Neutrophil (primary cell): Measurements from ENCODE around the gene ADAMTS17.

Experiments used
- H3K27ac ChIP-seq: fragments of 200-600 bp; sonication (generic); 2 replicates; pipeline ENCODE4 v1.5.1; 2016; ENCODE audit warnings: mild to moderate bottlenecking, moderate library complexity
- H3K27me3 ChIP-seq: fragments of 200-600 bp; sonication (generic); 2 replicates; pipeline ENCODE4 v1.6.0; 2016; ENCODE audit warnings: mild to moderate bottlenecking
- H3K36me3 ChIP-seq: fragments of 200-600 bp; sonication (generic); 2 replicates; pipeline ENCODE4 v1.5.1; 2017
- H3K4me1 ChIP-seq, 2 experiments: fragments of 200-600 bp in 1 of 2; sonication (generic) in 1 of 2; 1 replicate in 1 of 2; 2 replicates in 1 of 2; pipeline versions ENCODE4 v1.5.1 to v1.6.1; 2013 to 2016; ENCODE audit warnings: low read depth in 1 of 2, low read length in 1 of 2, mild to moderate bottlenecking in 1 of 2, moderate library complexity in 1 of 2; ENCODE audit not compliant: control insufficient read depth in 1 of 2, insufficient read depth in 1 of 2
- H3K4me3 ChIP-seq, 2 experiments: fragments of 200-600 bp in 1 of 2; sonication (generic) in 1 of 2; 1 replicate in 1 of 2; 2 replicates in 1 of 2; pipeline ENCODE4 v1.5.1; 2013 to 2016; ENCODE audit warnings: low read depth in 1 of 2, low read length in 1 of 2, mild to moderate bottlenecking in 1 of 2, moderate library complexity in 1 of 2
- H3K9me3 ChIP-seq: fragments of 200-600 bp; sonication (generic); 2 replicates; pipeline ENCODE4 v1.5.1; 2016
- TF ChIP-seq, protein P1 (sequence below): fragments of 200-600 bp; sonication (generic); IDR thresholded peaks from 2 replicates; pipeline ENCODE4 v1.5.1; 2016; ENCODE audit warnings: antibody characterized with exemption

ADAMTS17 gene

GRCh38 chr15:100334905-100335304, 6.9 kb downstream of the ADAMTS17 start:
- Histone ChIP-seq H3K27me3 (peaks cover 100% of the 10 kb centered on the region), H3K4me3 (no peak overlapping the region), H3K27ac (no peak overlapping the region), H3K9me3 (no peaks in the 10 kb centered on the region), H3K36me3 (no peaks in the 10 kb centered on the region), H3K4me1 (no peaks in the 10 kb centered on the region)
- TF ChIP-seq, protein P1, sequence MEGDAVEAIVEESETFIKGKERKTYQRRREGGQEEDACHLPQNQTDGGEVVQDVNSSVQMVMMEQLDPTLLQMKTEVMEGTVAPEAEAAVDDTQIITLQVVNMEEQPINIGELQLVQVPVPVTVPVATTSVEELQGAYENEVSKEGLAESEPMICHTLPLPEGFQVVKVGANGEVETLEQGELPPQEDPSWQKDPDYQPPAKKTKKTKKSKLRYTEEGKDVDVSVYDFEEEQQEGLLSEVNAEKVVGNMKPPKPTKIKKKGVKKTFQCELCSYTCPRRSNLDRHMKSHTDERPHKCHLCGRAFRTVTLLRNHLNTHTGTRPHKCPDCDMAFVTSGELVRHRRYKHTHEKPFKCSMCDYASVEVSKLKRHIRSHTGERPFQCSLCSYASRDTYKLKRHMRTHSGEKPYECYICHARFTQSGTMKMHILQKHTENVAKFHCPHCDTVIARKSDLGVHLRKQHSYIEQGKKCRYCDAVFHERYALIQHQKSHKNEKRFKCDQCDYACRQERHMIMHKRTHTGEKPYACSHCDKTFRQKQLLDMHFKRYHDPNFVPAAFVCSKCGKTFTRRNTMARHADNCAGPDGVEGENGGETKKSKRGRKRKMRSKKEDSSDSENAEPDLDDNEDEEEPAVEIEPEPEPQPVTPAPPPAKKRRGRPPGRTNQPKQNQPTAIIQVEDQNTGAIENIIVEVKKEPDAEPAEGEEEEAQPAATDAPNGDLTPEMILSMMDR = no peak

DNA sequence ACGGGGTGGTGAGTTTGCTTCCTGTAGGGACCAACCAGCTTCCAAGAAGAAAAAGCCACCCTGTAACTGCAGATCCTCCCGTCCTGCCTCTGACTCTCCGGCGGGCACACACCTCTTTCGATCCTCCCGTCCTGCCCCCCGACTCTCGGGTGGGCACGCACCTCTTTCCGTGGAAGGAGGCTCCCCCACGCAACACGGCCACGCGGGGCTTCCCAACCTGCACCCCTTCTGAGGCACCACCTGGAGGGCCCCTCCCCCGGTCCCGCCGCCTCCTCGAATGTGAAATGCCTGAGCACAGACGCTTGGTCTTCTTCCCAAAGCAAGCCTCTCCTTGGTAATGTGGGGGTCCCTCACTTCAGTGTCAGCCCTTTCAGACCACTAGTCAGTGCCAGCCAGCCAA, 7.3 kb downstream of the ADAMTS17 start:
- no peaks in the 10 kb centered on the region for H3K36me3 ChIP-seq
- no peaks in the 10 kb centered on the region for H3K4me1 ChIP-seq
- no peak overlapping the region for H3K4me3 ChIP-seq
- no peak overlapping the region for H3K27ac ChIP-seq
- H3K9me3 ChIP-seq = no peaks in the 10 kb centered on the region
- TF ChIP-seq, protein P1 = no peak
- peaks cover 100% of the 10 kb centered on the region for H3K27me3 ChIP-seq

DNA sequence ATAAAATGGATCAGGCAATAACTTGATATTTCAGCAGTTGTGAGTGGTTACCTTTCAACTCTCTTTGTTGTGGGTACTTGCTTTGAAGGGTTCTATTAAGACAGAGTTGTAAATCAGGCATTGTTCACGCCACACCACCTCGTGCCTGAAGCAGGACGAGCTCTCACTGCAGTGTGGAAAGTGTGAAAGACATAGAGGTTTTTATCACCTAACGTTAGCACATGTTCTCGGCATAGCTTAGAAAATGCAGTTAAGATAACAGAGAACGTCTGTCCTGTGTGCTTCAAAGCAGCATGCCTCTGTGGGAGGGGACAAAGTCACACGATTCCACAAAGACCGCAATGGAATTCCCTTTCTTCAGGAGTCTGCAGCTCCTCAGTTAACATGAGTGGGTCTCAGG, 7.8 kb downstream of the ADAMTS17 start:
- H3K4me3 ChIP-seq = no peak overlapping the region
- H3K4me1 ChIP-seq = no peaks in the 10 kb centered on the region
- no peaks in the 10 kb centered on the region for H3K36me3 ChIP-seq
- H3K9me3 ChIP-seq = no peaks in the 10 kb centered on the region
- no peak overlapping the region for H3K27ac ChIP-seq
- peaks cover 98% of the 10 kb centered on the region for H3K27me3 ChIP-seq
- TF ChIP-seq, protein P1 = no peak

GRCh38 chr15:100333236-100333635, 8.5 kb downstream of the ADAMTS17 start:
- H3K4me1 ChIP-seq = no peaks in the 10 kb centered on the region
- H3K27ac ChIP-seq = no peak overlapping the region
- H3K27me3 ChIP-seq = peaks cover 98% of the 10 kb centered on the region
- H3K4me3 ChIP-seq = no peak overlapping the region
- TF ChIP-seq, protein P1 = no peak
- no peaks in the 10 kb centered on the region for H3K36me3 ChIP-seq
- H3K9me3 ChIP-seq = no peaks in the 10 kb centered on the region

DNA sequence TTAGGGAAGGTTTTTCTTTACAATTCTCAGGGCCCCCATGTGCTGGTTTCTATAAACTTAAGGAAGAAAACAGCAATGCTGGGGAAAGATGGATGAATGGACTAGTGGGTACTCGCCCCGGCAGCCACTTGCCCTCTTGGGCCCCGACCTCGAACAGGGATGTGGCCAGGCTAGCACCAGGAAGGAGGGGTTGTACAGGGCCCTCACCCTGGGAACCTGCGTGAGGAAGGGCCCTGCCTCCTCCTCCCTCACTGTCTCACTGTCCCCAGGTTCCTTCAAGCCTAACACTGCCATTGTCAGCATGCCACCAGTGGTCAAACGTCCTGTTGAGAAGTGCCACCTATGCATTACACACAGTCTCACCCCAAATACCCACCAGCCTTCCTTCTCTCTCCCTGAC, 9.1 kb downstream of the ADAMTS17 start:
- H3K36me3 ChIP-seq = no peaks in the 10 kb centered on the region
- H3K4me1 ChIP-seq = no peaks in the 10 kb centered on the region
- no peak overlapping the region for H3K4me3 ChIP-seq
- peaks cover 94% of the 10 kb centered on the region for H3K27me3 ChIP-seq
- no peak overlapping the region for H3K27ac ChIP-seq
- no peaks in the 10 kb centered on the region for H3K9me3 ChIP-seq
- TF ChIP-seq, protein P1 = no peak

GRCh38 chr15:100332231-100332630, 9.5 kb downstream of the ADAMTS17 start:
- TF ChIP-seq, protein P1 = no peak
- H3K4me1 ChIP-seq = no peaks in the 10 kb centered on the region
- no peaks in the 10 kb centered on the region for H3K36me3 ChIP-seq
- no peak overlapping the region for H3K4me3 ChIP-seq
- H3K27ac ChIP-seq = no peak overlapping the region
- peaks cover 89% of the 10 kb centered on the region for H3K27me3 ChIP-seq
- H3K9me3 ChIP-seq = no peaks in the 10 kb centered on the region
